ENCODE results near the gene HSD3B7. TPM values are rescaled to one million over a fixed set of nuclear protein-coding genes. Genes with fewer than 3 reads are reported as not detected.

Gene HSD3B7
- total RNA-seq, 1 experiment from 2014 or later = 5.4 TPM

GRCh38 chr16:30989469-30990047 is 4.6 kb downstream of the HSD3B7 start:
- no peak for DNase-seq (ENCODE audit: low read depth, low spot score)
- Histone ChIP-seq H3K27me3 (ENCODE audit: control insufficient read depth, insufficient read depth, low read length) (no peaks in the 10 kb centered on the region), H3K36me3 (ENCODE audit: control insufficient read depth, insufficient read depth, low read length) (no peaks in the 10 kb centered on the region), H3K27ac (ENCODE audit: low read length) (no peak overlapping the region), H3K4me1 (ENCODE audit: control insufficient read depth, insufficient read depth, low read length) (peaks cover 13% of the 10 kb centered on the region), H3K4me3 (ENCODE audit: low read depth in 2 of 2, low read length in 2 of 2) (no peak overlapping the region), H3K9me3 (ENCODE audit: control insufficient read depth, insufficient read depth, low read depth, low read length) (no peaks in the 10 kb centered on the region)
- ChIA-PET CTCF (no interaction called here), POLR2A (no interaction called here)
- intact Hi-C loops (cut with micrococcal nuclease; ENCODE audit: unreplicated experiment) = loop anchor here (5.0 to 10.0 kb wide), 2 partner anchors 108 to 455 kb away; partner anchors contain the start of gene ZNF843
- no peak for TF ChIP-seq SIN3A (IDR thresholded peaks at IDR 0.05; ENCODE audit: borderline replicate concordance, insufficient read depth, low read depth, low read length)
- TF ChIP-seq, protein P1, sequence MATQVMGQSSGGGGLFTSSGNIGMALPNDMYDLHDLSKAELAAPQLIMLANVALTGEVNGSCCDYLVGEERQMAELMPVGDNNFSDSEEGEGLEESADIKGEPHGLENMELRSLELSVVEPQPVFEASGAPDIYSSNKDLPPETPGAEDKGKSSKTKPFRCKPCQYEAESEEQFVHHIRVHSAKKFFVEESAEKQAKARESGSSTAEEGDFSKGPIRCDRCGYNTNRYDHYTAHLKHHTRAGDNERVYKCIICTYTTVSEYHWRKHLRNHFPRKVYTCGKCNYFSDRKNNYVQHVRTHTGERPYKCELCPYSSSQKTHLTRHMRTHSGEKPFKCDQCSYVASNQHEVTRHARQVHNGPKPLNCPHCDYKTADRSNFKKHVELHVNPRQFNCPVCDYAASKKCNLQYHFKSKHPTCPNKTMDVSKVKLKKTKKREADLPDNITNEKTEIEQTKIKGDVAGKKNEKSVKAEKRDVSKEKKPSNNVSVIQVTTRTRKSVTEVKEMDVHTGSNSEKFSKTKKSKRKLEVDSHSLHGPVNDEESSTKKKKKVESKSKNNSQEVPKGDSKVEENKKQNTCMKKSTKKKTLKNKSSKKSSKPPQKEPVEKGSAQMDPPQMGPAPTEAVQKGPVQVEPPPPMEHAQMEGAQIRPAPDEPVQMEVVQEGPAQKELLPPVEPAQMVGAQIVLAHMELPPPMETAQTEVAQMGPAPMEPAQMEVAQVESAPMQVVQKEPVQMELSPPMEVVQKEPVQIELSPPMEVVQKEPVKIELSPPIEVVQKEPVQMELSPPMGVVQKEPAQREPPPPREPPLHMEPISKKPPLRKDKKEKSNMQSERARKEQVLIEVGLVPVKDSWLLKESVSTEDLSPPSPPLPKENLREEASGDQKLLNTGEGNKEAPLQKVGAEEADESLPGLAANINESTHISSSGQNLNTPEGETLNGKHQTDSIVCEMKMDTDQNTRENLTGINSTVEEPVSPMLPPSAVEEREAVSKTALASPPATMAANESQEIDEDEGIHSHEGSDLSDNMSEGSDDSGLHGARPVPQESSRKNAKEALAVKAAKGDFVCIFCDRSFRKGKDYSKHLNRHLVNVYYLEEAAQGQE (IDR thresholded peaks at IDR 0.05; ENCODE audit: insufficient read depth in 1 of 2, low read depth in 2 of 2, low read length in 1 of 2) = no peak
- no peak for TF ChIP-seq POLR2AphosphoS5 (IDR thresholded peaks at IDR 0.05; ENCODE audit: low read depth, low read length)
- TF ChIP-seq, protein P2, sequence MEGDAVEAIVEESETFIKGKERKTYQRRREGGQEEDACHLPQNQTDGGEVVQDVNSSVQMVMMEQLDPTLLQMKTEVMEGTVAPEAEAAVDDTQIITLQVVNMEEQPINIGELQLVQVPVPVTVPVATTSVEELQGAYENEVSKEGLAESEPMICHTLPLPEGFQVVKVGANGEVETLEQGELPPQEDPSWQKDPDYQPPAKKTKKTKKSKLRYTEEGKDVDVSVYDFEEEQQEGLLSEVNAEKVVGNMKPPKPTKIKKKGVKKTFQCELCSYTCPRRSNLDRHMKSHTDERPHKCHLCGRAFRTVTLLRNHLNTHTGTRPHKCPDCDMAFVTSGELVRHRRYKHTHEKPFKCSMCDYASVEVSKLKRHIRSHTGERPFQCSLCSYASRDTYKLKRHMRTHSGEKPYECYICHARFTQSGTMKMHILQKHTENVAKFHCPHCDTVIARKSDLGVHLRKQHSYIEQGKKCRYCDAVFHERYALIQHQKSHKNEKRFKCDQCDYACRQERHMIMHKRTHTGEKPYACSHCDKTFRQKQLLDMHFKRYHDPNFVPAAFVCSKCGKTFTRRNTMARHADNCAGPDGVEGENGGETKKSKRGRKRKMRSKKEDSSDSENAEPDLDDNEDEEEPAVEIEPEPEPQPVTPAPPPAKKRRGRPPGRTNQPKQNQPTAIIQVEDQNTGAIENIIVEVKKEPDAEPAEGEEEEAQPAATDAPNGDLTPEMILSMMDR (IDR thresholded peaks at IDR 0.05) = no peak
- no peak for TF ChIP-seq TCF7L2 (IDR thresholded peaks at IDR 0.05; ENCODE audit: low read depth, low read length)
- no TSS peak for BruUV-seq (replicated peaks)
- ATAC-seq = no peak
- in situ Hi-C loops (cut with HindIII; ENCODE audit: low pct_unique_long_range_greater_than_20kb, low sequenced_read_pairs) = no loop called here

GRCh38 chr16:30990105-30990504 is 5.1 kb downstream of the HSD3B7 start:
- no TSS peak for BruUV-seq (replicated peaks)
- TF ChIP-seq, protein P1 (IDR thresholded peaks at IDR 0.05; ENCODE audit: insufficient read depth in 1 of 2, low read depth in 2 of 2, low read length in 1 of 2) = no peak
- no peak for TF ChIP-seq TCF7L2 (IDR thresholded peaks at IDR 0.05; ENCODE audit: low read depth, low read length)
- no peak for TF ChIP-seq POLR2AphosphoS5 (IDR thresholded peaks at IDR 0.05; ENCODE audit: low read depth, low read length)
- no peak for TF ChIP-seq SIN3A (IDR thresholded peaks at IDR 0.05; ENCODE audit: borderline replicate concordance, insufficient read depth, low read depth, low read length)
- TF ChIP-seq, protein P2 (IDR thresholded peaks at IDR 0.05) = no peak
- no peaks in the 10 kb centered on the region for H3K9me3 ChIP-seq (ENCODE audit: control insufficient read depth, insufficient read depth, low read depth, low read length)
- no peak for DNase-seq (ENCODE audit: low read depth, low spot score)
- peaks cover 7% of the 10 kb centered on the region for H3K4me1 ChIP-seq (ENCODE audit: control insufficient read depth, insufficient read depth, low read length)
- ChIA-PET CTCF (no interaction called here), POLR2A (no interaction called here)
- H3K4me3 ChIP-seq (ENCODE audit: low read depth in 2 of 2, low read length in 2 of 2) = no peak overlapping the region
- in situ Hi-C loops (cut with HindIII; ENCODE audit: low pct_unique_long_range_greater_than_20kb, low sequenced_read_pairs) = no loop called here
- H3K36me3 ChIP-seq (ENCODE audit: control insufficient read depth, insufficient read depth, low read length) = no peaks in the 10 kb centered on the region
- H3K27me3 ChIP-seq (ENCODE audit: control insufficient read depth, insufficient read depth, low read length) = no peaks in the 10 kb centered on the region
- no peak overlapping the region for H3K27ac ChIP-seq (ENCODE audit: low read length)
- intact Hi-C loops (cut with micrococcal nuclease; ENCODE audit: unreplicated experiment) = loop anchor here (10.0 kb wide), 1 partner anchor 455 kb away; the partner anchor contains the start of gene ZNF843
- no peak for ATAC-seq
